Stomach (tissue), 9 donors: ENCODE results near the gene TBC1D13. TPM values are rescaled to one million over a fixed set of nuclear protein-coding genes. Genes with fewer than 3 reads are reported as not detected.
"Not testable (repeated sequence)": the region's sequence is repeated elsewhere in the genome, so short reads cannot be mapped to it uniquely, and the experiment has no call there.

Experiments used
- DNase-seq, 2 donors: peaks; one replicate each; pipeline versions ENCODE4 v3.0.0 to v3.0.0-alpha.2; 2013 to 2019
- H3K27ac ChIP-seq, 5 donors: fragments of 200-600 bp in 4 of 5; sonication (generic) in 4 of 5; one replicate each; pipeline ENCODE4 v1.5.1; 2013 to 2019; ENCODE audit warnings: mild to moderate bottlenecking in 1 of 5, moderate library complexity in 1 of 5
- H3K27me3 ChIP-seq, 3 donors: fragments of 200-600 bp; sonication (generic); one replicate each; pipeline ENCODE4 v1.5.1; 2017 to 2019; ENCODE audit warnings: mixed run types in 1 of 3
- H3K36me3 ChIP-seq, 4 donors: fragments of 200-600 bp; sonication (generic); 1 replicate in 3 of 4; 2 replicates in 1 of 4; pipeline ENCODE4 v1.5.1; 2016 to 2019
- H3K4me1 ChIP-seq, 4 donors: fragments of 200-600 bp; sonication (generic); one replicate each; pipeline ENCODE4 v1.5.1; 2016 to 2019
- H3K4me3 ChIP-seq, 4 donors: fragments of 200-600 bp; sonication (generic) in 3 of 4; one replicate each; pipeline ENCODE4 v1.5.1; 2016 to 2019; ENCODE audit warnings: mild to moderate bottlenecking in 1 of 4
- H3K9me3 ChIP-seq, 4 donors: fragments of 200-600 bp; sonication (generic); one replicate each; pipeline ENCODE4 v1.5.1; 2016 to 2019
- CTCF ChIP-seq, 7 experiments: fragments of 450-650 bp in 4 of 7; fragments of 200-600 bp in 3 of 7; sonication (generic) in 3 of 7; IDR thresholded peaks; one replicate each; pipeline ENCODE4 v1.5.1; 2016 to 2019; ENCODE audit warnings: antibody characterized with exemption in 7 of 7, control low read depth in 2 of 7, mild to moderate bottlenecking in 1 of 7
- EP300 ChIP-seq: sonication (generic); formaldehyde crosslinking; IDR thresholded peaks from one replicate; pipeline ENCODE4 v1.6.1; 2017; ENCODE audit warnings: antibody characterized with exemption
- POLR2A ChIP-seq, 4 donors: fragments of 450-650 bp; IDR thresholded peaks; one replicate each; pipeline ENCODE4 v1.6.1; 2016; ENCODE audit warnings: antibody characterized with exemption in 4 of 4, control low read depth in 2 of 4, mild to moderate bottlenecking in 1 of 4, moderate library complexity in 1 of 4
- POLR2AphosphoS5 ChIP-seq, 3 donors: sonication (generic); formaldehyde crosslinking; IDR thresholded peaks; one replicate each; pipeline ENCODE4 v1.6.1; 2016; ENCODE audit warnings: antibody characterized with exemption in 3 of 3
- WGBS, 5 donors: extraction: QIAGEN DNeasy Blood & Tissue Kit in 3 of 5; methylation state at CpG; one replicate each; pipeline versions ENCODE4 v1.1.5 to v1.1.7; 2013 to 2018; 5-methylcytosine and 5-hydroxymethylcytosine counted together
- intact Hi-C: fragments of 100-400 bp; cut with DNase I; formaldehyde crosslinking; loops from one replicate; pipeline ENCODE4 v1.15.1; 2023; ENCODE audit warnings: low total_unique reads
- polyA plus RNA-seq, 3 donors: library from polyadenylated mRNA; stranded (reverse); fragments of 200-250 nt; gene quantifications; one replicate each; pipeline ENCODE4 v1.2.3, GENCODE V29; 2013
- total RNA-seq, 5 donors: library from RNA; depleted of rRNA; stranded (reverse); fragments of >200 nt; gene quantifications; one replicate each; pipeline versions ENCODE4 v1.1.0 to v1.2.3, GENCODE V29; 2014 to 2016
- donor health status: healthy with polysubstance abuse.
- donor health status: Bipolar disorder and iron deficiency.
- donor health status: healthy.

The TBC1D13 gene
- total and polyA plus RNA-seq, 8 donors, result 5.8 to 50.6 (median 11.5) TPM

DNA sequence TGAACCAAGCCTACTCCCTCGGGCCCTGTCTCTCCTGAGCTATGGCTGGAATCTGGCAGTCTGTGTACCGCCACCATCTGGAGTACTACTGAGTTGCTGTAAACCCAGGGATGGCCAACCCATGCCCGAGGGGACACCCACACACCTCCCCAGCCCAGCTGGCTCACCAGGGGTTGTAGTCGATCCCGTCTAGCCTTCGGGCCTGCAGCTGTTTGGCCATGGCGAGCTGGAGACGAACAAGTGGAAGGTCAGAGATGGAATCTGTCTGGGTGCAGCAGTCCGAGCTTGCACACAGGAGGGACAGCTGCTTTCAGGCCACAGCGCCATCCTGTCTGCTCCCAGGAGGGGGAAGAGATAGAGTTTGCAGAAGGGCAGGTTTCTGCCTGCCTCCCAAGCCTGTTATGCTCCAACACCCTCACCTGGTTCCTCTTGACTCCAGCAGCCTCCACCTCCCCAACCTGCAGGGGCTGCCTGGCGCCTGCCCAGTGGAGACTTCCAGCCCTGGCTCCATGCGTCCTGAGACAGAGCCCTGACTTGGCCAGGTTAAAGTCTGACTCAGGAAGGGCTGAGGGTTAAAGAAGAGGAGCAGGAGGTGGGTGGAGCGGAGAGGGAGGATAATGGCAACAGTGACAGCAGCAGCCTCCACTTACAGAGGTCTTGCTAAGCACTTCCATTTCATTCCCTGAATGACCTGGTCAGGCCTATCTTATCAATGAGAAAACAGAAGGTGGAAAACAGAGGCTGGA is 58.3 kb downstream of the TBC1D13 start:
- Histone ChIP-seq H3K9me3 (peaks cover 0 to under 1% (median 0%) of the 10 kb centered on the region in 4 donors), H3K36me3 (peaks cover 0 to 29% (median 12%) of the 10 kb centered on the region in 4 donors), H3K4me1 (peaks cover 4 to 12% (median 11%) of the 10 kb centered on the region in 4 donors), H3K27ac (no peak overlapping the region), H3K4me3 (no peak overlapping the region), H3K27me3 (no peaks in the 10 kb centered on the region)
- intact Hi-C loops, result no loop called here
- no peak for TF ChIP-seq CTCF (IDR thresholded peaks at IDR 0.05)
- TF ChIP-seq POLR2AphosphoS5 (IDR thresholded peaks at IDR 0.05), result no peak
- no peak for TF ChIP-seq POLR2A (IDR thresholded peaks at IDR 0.05)
- TF ChIP-seq EP300, result no peak
- DNase-seq, result no peak
- WGBS, 5 donors, result 52 to 76% (median 63%) methylated on average over 8 to 13 of the region's 13 CpGs

GRCh38 chr9:128846680-128847030 is 59.6 kb downstream of the TBC1D13 start:
- DNase-seq, result no peak
- Histone ChIP-seq H3K4me3 (no peak overlapping the region), H3K27ac (no peak overlapping the region), H3K4me1 (peaks cover 4 to 12% (median 11%) of the 10 kb centered on the region in 4 donors), H3K27me3 (no peaks in the 10 kb centered on the region), H3K9me3 (peaks cover 0 to 12% (median 0%) of the 10 kb centered on the region in 4 donors), H3K36me3 (peaks cover 0 to 16% (median 11%) of the 10 kb centered on the region in 4 donors)
- TF ChIP-seq POLR2AphosphoS5 (IDR thresholded peaks at IDR 0.05) (no peak), EP300 (no peak), POLR2A (IDR thresholded peaks at IDR 0.05) (no peak), CTCF (IDR thresholded peaks at IDR 0.05) (no peak)
- intact Hi-C loops, result no loop called here
- WGBS, 5 donors, result 92 to 100% (median 95%) methylated on average over 2 to 3 of the region's 3 CpGs

GRCh38 chr9:128847803-128848202 is 60.8 kb downstream of the TBC1D13 start:
- Histone ChIP-seq H3K4me1 (peaks cover 4 to 22% (median 18%) of the 10 kb centered on the region in 4 donors), H3K27ac (no peak overlapping the region), H3K9me3 (peaks cover 0 to 13% (median 0%) of the 10 kb centered on the region in 4 donors), H3K4me3 (no peak overlapping the region), H3K27me3 (no peaks in the 10 kb centered on the region), H3K36me3 (peaks cover 0 to 5% (median 1%) of the 10 kb centered on the region in 4 donors)
- WGBS, 5 donors, result 97 to 100% (median 100%) methylated on average over 1 of the region's 1 CpG
- no peak for DNase-seq
- intact Hi-C loops, result no loop called here
- no peak for TF ChIP-seq CTCF (IDR thresholded peaks at IDR 0.05)
- no peak for TF ChIP-seq EP300
- no peak for TF ChIP-seq POLR2A (IDR thresholded peaks at IDR 0.05)
- no peak for TF ChIP-seq POLR2AphosphoS5 (IDR thresholded peaks at IDR 0.05)

GRCh38 chr9:128851024-128851423 is 64.0 kb downstream of the TBC1D13 start:
- 84 to 93% (median 90%) methylated on average over 10 of the region's 10 CpGs for WGBS, 5 donors
- H3K4me3 ChIP-seq, DNase-seq: not testable (repeated sequence)

More at GRCh38 chr9:128851024-128851423, 64.0 kb downstream of the TBC1D13 start:
- H3K36me3 ChIP-seq, intact Hi-C loops, H3K27ac ChIP-seq, H3K27me3 ChIP-seq: not testable (repeated sequence)
- Histone ChIP-seq H3K9me3 (peaks cover 0 to 13% (median 0%) of the 10 kb centered on the region in 4 donors), H3K4me1 (peaks cover under 1 to 25% (median 15%) of the 10 kb centered on the region in 4 donors)
